GOT3 (cell line): ENCODE measurements around the gene RAB25.

ENCODE experiments used
- DNase-seq: peaks from one replicate; lab custom pipeline; 2025; ENCODE audit warnings: mixed read lengths; lab: John Stamatoyannopoulos, UW

The RAB25 gene

DNA sequence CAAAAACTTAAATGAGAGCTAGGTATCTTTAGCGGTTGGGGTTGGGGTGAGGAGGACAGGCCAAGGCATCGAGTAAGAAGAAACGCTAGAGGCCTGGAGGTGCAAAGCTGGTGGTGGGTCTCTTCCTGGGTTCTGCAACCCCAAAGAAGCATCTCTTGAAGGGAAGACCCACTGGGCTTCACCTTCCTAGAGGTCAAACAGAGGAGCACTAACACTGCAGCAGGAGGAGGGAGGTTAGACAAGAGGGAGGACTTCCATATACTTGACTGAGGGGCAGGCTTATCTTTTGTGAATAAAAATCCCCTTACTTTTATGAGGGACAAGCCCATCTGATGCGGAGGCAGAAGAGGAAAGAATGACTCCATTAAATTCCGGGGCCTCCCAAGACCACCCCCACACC is 18.8 kb downstream of the RAB25 start:
- DNase-seq = no peak

DNA sequence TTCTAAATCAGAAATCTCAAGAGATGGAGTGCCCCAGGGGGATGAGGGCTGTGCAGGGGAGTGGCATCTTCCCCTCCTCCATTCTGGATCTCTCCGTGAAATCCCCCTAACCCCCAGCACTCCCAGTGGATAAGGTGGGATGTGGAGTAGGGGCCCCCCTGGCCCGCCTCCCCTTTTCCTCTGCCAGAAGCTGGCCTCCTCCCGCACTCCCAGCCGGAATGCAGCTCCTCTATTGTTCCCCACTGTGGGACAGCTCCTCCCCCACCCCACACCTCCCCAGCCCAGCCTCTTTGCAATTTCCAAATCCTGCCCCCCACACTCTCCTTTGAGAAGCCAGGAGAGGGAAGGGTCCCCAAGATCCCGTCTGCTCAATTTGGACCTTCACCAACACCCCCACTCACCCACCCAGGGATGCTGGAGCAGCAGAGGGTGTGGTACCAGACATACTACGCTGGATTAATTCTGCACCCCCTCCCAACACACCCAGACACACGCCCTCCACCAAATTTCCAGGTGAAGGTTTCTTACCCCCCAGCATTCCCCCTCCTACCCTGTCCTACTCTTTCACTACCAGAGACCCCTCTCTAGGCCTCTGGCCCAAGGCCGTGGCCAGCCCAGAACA is 19.4 kb downstream of the RAB25 start:
- DNase-seq = no peak

DNA sequence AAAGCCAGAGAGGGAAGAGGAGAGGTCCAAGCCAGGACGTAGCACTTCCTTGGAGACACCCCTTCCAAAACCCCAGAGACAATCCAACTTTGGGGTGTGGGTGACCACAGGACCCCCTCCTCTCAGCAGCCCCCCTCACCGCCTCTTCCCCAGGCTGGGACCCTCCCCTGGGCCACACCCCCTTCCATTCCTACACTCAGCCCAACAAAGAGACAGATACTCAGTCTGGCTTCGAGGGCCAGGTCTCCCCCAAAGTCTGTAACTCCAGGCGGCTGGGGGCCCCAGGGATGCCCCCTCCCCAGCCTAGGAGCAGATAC is 19.9 kb downstream of the RAB25 start:
- DNase-seq = no peak

DNA sequence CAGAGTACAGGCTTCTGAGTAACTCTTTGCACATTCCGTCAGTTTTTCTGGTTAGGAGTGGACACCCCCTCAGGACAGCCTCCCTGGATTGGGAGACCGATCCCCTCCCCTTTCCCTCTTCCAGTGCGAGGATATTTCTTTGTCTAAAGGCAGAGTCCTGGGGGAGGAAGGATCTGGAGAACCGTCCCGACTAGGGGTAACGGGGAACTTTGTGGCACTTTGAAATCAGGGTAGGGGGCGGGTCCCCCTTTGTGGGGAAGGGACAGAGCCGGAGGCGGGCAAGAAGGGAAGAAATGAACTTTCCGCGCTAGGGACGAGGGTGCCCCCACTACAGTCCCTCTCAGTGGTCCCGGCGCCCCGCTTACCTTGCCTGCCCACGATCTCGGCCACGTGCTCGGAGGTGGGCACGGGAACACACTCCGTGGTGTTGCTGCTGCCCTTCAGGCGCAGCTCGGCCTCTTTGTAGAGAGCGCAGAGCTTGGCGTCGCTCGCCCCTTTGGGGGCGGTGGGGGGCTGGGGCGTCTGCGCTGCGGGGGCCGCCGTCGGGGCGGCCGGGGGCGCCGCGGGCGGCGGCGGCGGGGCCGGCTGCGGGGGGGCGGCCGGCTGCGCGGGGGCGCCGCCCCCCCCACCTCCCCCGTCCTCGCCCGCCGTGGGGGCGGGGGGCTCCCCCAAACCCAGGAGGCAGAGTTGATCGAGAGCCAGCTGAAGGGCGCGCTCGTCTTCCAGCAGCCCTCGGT is 20.4 kb downstream of the RAB25 start:
- no peak for DNase-seq

DNA sequence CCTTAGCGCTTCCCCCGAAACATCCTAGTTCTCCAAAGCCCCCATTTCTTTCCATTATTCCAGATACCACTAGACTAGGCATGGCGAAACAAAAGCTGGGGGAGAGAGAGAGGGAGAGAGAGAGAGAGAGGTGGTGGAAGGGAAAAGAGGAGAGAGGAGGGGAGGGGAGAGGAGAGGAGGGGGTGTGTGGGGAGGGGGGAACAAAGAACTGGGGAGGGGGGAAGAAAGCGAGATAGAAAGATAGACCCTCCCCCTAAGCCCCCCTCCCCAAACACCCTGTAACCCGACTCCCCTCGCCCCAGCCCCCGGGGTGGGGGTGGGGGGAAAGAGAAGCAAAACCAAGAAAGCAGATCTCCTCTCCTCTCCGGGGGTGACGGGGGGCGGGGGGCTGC is 21.0 kb downstream of the RAB25 start:
- no peak for DNase-seq

DNA sequence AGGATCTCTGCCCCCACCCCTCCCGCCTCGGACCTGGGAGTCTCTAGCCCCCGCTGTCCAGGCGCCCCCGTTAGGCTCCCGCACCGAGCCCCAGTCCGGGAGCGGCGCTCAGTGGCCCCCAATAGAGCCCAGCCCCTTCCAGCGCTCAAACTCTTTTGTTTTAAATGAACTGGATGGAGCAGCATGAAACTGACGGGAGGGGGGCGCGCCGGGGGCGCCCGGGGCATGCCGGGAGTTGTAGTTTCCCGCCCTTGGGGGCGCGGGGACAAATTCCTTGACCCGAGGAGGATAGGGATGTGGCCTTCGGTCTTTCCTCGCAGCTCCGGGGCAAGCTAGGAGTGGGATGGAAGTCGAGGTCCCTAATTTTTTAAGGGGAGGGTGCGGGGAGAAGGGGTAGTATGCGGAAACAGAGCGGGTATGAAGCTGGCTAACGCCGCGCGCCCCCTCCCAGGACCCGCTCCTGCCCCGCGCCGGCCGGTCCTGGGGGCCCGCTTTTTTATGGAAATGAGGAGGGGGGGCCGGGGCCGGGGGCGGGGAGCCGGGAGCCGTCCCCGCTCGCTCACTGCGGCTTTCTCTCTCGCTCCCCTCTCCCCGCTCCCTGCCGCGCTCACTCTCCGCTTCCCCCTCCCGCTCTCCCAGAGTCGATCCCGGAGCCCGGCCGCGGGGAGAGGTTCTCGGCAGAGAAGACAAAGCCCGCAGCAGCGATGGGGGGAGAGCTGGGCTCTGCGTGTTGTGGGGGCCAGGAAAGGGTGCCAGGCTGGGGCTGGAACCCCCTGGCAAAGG is 21.5 kb downstream of the RAB25 start, which contains the start of gene MEX3A:
TSS of gene MEX3A (minus strand) at position 157 of the 783 bp plus-strand sequence. CDS start 467 bp downstream, outside the sequence.
- DNase-seq = no peak

DNA sequence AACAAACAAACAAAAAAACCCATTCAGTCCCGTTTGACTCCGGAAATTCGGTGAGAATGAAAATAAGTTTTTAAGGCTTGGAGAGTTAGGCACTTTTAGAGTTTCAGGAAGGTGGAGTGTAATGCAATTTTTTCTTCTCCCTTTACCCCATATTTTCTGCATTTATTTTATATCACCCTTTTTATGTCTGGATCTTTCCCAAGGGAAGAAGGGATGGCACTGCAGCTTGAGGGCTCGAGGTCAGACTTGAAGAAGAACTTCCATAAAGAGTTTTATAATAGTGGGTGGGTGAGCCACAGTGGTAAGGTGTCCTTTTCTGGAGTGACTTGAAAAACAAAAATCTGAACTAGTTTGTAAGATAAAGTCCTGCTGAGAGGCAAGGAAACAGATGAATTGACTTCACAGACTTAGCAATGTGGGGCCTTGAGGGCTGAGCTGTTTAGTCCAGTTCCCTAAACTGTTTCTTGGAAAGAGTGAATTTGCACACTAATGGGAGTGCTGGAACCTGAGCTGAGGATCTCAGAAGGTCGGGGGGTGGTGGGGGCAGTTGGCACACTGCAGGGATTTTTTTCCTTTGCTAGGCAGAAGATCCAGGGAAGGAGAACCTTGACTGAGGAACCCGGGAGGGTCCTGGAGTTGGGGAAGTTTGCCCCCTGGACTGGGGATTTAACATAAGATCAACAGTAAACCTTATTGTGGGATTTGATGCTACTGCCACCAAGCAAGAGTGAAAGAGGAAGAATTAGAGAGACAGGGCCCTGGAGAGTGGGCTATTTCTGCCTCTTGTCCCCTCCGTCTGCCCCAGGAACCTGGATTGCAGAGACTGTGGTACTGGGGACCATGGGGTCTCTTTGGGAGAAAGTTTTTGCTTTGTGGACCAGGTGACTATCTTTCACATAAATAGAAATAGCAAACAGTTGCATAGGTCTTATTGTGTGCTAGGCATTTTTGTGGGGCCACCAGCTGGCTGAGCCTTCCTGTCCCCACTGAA is 23.1 kb downstream of the RAB25 start:
- no peak for DNase-seq

DNA sequence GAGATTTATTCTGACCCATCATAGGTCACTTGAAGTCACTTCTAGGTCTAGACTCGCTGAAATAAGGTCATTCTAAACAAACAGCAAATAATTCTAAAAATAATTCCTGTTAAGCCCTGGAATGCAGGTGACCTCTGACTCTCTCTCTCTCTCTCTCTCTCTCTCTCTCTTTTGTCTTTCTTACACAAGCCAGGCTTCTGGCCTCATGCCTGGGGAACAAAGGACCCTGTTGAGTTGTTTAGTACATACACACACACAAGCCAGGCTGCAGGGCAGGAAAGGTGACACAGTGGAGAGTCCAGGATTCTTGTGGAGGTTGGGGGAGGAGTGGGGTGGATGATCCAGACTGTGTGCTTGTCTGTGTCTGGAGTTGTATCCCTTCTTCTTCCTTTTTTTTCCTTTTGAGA is 25.3 kb downstream of the RAB25 start:
- no peak for DNase-seq

DNA sequence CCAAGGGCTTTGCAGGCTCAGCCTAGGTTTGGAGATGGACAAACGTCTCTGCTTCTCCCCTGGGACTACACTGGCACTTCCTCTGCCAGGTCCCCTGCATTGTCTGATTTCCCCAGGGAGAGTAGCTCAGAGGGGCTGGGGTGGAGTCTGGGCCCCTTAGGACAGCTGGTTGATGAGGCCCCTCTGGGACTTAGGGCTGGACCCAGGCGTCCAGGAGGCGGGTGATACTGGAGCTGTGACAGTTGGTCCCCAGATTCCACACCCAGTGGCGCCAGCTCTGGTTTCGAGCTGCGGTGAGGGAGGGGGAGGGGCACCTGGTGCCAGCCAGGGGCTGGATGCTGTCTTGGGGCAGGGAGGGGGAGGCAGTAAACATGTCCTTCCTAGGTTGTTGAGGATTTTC is 28.7 kb downstream of the RAB25 start:
- no peak for DNase-seq

DNA sequence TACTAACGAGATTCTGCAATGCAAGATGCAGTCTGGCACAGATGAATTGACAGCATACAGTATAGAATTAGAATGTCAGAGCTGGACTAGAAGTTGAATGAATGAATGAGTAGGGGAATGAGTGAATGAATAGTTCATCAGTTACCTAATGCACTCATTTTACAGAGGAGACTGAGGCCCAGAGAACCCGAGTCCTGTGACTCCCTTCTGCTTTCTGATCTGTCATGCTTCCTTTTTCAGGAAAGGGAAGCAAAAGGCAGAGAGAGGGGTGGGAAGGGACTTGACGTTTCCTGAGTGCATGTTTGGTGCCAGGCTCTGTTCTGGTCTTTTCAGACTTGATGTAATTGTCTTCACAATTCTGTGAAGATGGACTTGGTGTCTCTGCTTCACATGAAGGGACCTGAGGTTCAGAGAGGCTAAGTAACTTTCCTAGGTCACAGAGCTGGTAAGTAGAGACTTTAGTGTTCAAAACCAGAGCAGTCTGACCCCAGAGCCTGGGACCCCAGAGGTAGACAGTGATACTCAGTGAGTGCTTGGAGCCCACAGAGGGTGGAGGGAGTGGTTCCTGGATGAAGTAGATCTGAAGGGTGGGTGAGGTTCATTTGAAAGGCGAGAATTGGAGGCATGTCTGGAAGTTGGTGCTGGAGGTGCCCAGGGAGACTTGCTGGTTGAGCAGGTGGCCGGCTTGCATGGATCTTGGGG is 29.3 kb downstream of the RAB25 start:
- no peak for DNase-seq

DNA sequence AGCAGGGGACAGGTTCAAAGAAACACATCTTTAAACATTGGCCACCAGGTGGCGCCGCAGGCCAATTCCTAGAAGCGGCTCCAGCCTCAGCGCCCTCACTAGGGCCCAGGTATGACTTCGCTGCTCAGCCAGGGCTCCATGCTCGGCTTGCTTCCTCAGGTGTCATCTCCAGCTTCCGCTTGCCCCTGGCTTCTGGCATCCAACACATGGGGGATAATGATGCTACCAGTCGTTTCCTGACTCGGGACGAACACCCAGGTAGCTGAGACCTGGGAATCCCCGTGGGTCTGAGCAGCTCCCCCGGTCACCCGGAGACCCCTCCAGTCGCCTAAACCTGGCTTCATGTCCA is 29.9 kb downstream of the RAB25 start:
- DNase-seq = no peak

DNA sequence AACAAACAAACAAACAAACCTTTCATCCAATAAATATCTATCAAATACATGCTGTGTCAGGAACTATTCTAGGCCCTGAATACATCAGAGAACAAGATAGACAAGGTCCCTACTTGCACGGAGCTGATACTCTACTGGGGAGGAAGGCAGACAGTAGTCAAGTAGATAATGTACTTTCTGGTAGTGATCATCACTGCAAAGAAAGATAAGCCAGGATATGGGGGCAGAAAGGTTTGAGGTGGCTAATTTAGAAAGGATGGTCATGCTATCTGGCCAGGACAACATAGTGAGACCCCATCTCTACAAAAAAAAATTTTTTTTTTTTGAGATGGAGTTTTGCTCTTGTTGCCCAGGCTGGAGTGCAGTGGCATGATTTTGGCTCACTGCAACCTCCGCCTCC is 30.6 kb downstream of the RAB25 start:
- DNase-seq = no peak

DNA sequence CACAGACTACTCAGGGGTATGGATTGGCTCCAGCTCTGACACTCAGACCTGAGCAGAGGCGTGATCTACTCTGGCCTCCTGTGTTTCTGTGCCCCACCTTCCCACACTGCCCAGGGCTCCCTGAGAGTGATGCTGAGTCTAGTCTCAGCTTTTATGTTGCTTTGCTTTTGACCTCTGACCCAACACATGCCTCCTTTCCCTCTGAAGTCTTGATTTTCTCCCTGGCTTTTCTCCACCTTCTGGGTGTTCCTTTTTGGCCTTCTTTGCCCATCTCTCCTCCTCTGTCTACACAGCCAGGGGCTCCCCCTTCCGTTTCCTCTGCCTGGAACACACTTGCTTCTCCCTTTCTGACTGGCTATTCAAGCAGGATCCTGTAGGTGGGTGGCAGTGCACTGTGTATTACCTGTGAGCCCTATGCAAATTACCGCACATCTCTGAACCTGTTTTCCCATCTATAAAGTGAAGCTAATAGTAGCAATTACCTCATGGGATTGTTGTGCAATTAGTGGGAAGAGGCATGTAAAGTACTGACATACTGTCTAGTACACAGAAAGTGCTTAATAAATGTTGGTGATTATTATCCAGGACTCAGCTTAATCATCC is 35.0 kb downstream of the RAB25 start:
- no peak for DNase-seq

DNA sequence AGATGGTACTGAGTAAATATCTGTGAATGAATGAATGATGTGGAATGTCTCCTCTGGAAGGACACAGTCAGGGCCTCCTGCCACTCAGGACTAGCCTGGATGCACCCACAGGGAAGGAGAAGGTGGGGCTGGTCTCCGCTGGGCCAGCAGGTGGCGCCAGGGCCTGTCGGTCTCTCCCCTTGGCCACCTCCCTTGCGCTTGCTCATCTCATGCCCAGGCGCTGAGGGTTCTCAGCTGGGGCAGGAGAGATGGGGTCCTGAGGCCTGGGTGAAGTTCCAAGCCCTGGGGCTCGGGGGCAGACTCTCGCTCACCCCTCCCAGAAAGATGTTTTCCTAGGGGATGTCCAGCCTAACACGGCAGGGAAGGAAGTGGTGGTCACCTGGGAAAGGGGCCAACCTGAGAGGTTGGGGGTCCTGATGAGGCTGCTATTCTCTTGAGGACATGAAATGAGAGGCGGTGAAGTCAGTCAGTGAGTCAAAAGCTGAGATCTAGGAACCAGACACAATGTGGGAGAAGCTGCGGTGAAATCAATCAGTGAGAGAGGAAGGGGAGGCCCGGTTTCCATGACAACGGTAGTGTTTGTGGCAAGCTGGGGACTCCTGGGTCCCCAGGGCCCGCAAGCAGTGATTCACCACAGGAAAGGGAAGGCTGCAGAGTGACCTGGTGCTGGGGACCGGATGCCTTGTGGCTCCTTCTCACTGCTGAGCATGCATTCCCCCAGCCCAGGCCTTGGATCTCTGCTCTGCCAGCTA is 35.9 kb downstream of the RAB25 start:
- peak; percentile 77 for DNase-seq

DNA sequence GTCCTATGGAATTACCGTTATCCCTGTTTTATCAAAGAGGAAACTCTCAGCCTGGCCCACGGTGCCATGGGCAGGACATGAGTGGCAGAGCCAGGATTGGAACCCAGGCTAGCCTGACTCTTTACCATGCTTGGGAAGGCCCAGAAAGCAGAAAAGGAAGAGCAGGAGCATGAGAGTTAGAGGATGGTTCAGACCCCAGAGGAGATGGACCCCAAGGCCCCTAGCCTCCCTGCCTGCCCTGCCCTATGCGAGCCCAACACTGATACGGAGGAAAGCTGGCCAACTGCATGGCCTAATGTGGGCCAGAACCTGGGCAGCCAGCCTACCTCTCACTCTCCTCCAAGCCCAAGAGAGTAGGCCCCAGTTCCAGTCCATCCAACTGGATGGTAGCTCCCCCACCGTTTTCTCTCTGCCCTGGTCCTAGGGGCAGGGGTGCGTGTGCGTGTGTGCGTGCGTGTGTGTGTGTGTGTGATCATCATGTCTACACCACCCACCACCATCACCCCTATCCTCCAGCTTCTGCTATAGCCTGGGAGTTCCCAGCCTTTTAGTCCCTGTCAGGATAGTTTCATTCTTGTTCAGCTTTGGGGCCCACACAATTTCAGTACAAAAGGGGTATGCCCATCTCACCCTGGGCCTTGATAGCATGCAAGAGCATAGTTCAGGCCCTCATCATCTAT is 36.7 kb downstream of the RAB25 start:
- DNase-seq = no peak

DNA sequence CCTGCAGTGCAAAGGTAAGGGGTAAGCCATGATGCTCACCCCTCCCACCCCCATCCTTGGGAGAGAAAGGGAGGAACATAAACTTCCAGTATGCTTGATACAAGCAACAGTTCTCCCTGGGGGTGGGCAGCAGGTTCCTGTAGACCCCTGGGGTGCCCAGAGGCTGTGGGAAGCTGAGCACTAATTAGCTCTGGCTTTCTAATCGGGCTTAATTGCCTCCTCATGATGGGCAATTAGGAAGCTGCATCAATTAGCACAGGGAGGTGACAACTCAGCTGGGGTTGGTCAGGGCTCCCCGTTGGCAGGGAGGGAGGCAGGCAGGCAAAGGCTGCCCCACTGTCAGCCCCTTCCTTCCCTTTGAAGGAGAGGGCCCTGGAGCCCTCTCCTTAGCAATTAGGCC is 37.8 kb downstream of the RAB25 start:
- DNase-seq = no peak

DNA sequence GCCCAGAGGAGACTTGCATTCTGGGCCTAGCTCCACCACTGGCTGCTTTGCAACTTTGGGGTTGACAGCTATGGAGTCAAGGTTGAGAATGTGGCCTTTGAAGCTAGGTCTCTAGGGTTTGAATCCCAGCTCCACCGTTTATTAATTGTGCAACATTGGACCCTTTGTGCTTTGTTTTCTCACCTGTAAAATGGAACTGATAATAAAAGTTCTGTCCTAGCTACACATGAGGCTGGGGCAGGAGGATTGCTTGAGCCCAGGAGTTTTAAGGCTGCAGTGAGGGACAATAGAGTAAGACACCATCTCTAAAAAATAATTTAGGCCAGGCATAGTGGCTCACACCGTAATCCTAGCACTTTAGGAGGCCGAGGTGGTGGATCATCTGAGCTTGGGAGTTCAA is 38.3 kb downstream of the RAB25 start:
- no peak for DNase-seq

DNA sequence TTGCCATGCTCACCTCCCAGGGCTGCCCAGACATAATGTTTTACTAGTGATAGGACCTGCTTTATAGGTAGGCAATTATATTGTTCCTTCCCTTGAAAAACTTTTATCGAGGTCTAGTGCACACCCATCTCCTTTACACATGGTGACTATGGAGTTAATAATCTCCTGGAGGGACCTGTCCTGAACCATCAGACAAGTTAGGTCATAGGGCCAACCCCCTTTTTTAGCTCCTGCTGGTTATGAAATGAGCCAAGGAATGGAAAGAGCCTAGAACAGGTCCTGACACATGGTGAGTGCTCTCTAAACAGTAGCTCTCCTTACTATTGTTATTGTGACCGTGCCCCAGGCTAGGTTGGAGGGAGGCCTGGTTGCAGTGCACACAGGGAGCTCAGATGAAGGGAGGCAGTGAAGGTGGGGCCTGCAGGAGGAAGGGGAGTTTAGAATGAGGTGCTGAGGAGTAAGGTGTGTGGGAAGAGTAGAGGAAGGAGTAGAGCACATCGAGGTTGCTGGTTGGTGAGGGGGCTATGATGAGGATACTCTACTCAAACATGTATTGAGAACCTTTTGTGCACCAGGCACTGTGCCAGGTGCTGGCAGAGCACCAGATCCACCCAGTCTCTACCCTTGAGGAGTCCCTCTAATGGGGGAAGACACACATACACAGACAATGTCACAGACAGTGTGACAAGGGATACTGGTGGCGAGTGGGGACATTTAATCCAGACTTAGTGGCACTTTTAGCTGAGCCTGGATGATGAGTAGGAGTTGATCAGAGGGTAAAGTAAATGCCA is 39.4 kb downstream of the RAB25 start:
- no peak for DNase-seq

DNA sequence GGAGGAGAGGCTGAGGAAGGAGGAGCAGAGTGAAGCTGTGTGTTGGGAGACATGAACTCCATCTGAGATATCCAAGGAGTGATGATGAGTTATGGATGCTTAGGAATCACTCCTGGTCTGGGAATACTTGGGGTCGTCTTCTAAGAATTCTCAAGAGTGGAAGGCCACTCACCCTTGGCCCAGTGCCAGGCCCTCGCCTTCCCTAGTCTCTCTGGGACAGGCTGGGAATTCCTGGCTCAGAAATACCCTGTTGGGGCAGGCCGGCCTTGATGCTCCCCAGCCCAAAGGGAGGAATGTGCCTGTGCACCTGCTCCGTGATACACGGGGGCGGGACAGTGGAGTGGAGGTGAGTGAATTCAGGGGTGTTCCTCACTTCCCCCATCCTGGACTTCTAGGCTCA is 40.9 kb downstream of the RAB25 start:
- DNase-seq = no peak
